Measurements from ENCODE around the gene DNMT3A.
A peak's percentile ranks its signal among the peaks of the same experiment; 100 is the strongest.

DNMT3A gene

GRCh38 chr2:25336383-25336841 is 5.3 kb downstream of the DNMT3A start:
- DNase-seq (ENCODE audit: low read depth in 2 of 2): no peak
- H3K4me3 ChIP-seq (replicated peaks in 1 of 2; ENCODE audit: low read depth in 2 of 2, low read length in 2 of 2): no peak overlapping the region
- TF ChIP-seq CTCF (IDR thresholded peaks at IDR 0.05; ENCODE audit: low read depth, low read length): no peak

GRCh38 chr2:25335971-25336370 is 5.8 kb downstream of the DNMT3A start:
- no peak for TF ChIP-seq CTCF (IDR thresholded peaks at IDR 0.05; ENCODE audit: low read depth, low read length)
- DNase-seq (ENCODE audit: low read depth in 2 of 2): no peak
- H3K4me3 ChIP-seq (replicated peaks in 1 of 2; ENCODE audit: low read depth in 2 of 2, low read length in 2 of 2): no peak overlapping the region

- no peak for TF ChIP-seq CTCF (IDR thresholded peaks at IDR 0.05; ENCODE audit: low read depth, low read length)
- no peak for DNase-seq (ENCODE audit: low read depth in 2 of 2)
- H3K4me3 ChIP-seq (replicated peaks in 1 of 2; ENCODE audit: low read depth in 2 of 2, low read length in 2 of 2): no peak overlapping the region
These were observed 6.5 kb downstream of the DNMT3A start for GRCh38 chr2:25335204-25335603.

DNA sequence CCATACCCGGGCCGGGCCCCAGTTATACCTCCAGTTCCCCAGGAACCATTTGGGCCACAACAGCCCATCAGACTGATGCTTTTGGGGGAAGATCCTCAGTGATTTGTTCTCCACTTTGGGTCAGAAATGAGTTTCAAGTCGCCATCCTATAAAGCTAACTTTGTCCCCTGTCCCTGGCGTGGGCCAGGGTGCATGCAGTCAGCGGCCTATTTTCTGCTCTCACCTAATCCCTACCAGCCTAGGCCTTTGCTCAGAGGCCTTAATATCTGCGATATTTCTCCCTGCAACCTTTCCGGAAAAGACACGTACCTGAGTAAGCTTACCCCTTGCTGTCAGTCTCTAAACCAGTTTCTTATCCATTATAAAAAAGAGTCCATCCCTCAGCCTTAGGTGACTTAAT is 7.2 kb downstream of the DNMT3A start:
- H3K4me3 ChIP-seq (replicated peaks in 1 of 2; ENCODE audit: low read depth in 2 of 2, low read length in 2 of 2): no peak overlapping the region
- DNase-seq (ENCODE audit: low read depth in 2 of 2): no peak
- no peak for TF ChIP-seq CTCF (IDR thresholded peaks at IDR 0.05; ENCODE audit: low read depth, low read length)

- H3K4me3 ChIP-seq (replicated peaks in 1 of 2; ENCODE audit: low read depth in 2 of 2, low read length in 2 of 2): no peak overlapping the region
- no peak for TF ChIP-seq CTCF (IDR thresholded peaks at IDR 0.05; ENCODE audit: low read depth, low read length)
- no peak for DNase-seq (ENCODE audit: low read depth in 2 of 2)
These were observed 7.7 kb downstream of the DNMT3A start for GRCh38 chr2:25333981-25334380.

- TF ChIP-seq CTCF (IDR thresholded peaks at IDR 0.05; ENCODE audit: low read depth, low read length): no peak
- DNase-seq (ENCODE audit: low read depth in 2 of 2): no peak
- H3K4me3 ChIP-seq (replicated peaks in 1 of 2; ENCODE audit: low read depth in 2 of 2, low read length in 2 of 2): no peak overlapping the region
These were observed 9.2 kb downstream of the DNMT3A start for GRCh38 chr2:25332571-25332970.

- DNase-seq (ENCODE audit: low read depth in 2 of 2): peak in 1 of 2 donors; percentile 32
- no peak overlapping the region for H3K4me3 ChIP-seq (replicated peaks in 1 of 2; ENCODE audit: low read depth in 2 of 2, low read length in 2 of 2)
- TF ChIP-seq CTCF (IDR thresholded peaks at IDR 0.05; ENCODE audit: low read depth, low read length): no peak
These were observed 9.9 kb downstream of the DNMT3A start for GRCh38 chr2:25331686-25332365.
